Measurements from ENCODE around the gene ELMO1.

GRCh38 chr7:37281368-37282092 is 167.1 kb downstream of the ELMO1 start:
- TF ChIP-seq POLR2A (IDR thresholded peaks at IDR 0.05), result no peak
- TF ChIP-seq, protein P1, sequence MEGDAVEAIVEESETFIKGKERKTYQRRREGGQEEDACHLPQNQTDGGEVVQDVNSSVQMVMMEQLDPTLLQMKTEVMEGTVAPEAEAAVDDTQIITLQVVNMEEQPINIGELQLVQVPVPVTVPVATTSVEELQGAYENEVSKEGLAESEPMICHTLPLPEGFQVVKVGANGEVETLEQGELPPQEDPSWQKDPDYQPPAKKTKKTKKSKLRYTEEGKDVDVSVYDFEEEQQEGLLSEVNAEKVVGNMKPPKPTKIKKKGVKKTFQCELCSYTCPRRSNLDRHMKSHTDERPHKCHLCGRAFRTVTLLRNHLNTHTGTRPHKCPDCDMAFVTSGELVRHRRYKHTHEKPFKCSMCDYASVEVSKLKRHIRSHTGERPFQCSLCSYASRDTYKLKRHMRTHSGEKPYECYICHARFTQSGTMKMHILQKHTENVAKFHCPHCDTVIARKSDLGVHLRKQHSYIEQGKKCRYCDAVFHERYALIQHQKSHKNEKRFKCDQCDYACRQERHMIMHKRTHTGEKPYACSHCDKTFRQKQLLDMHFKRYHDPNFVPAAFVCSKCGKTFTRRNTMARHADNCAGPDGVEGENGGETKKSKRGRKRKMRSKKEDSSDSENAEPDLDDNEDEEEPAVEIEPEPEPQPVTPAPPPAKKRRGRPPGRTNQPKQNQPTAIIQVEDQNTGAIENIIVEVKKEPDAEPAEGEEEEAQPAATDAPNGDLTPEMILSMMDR (IDR thresholded peaks at IDR 0.05), result no peak

All from adrenal gland (tissue), 5 donors.